HG03175 (cell line): ENCODE data around the gene PPM1E.

Source experiments
- ATAC-seq: cut with Tn5 transposase; IDR thresholded peaks from one replicate; pipeline ENCODE4 v1.9.1; 2021; ENCODE audit warnings: mild to moderate bottlenecking, moderate library complexity; ENCODE audit not compliant: unreplicated experiment

Gene PPM1E

GRCh38 chr17:59028328-59028727, 272.7 kb downstream of the PPM1E start:
- ATAC-seq: no peak

- ATAC-seq: no peak
These were observed 275.2 kb downstream of the PPM1E start for GRCh38 chr17:59030811-59031210.
